Measurements from ENCODE around the gene XYLT1. TPM values are rescaled to one million over a fixed set of nuclear protein-coding genes. Genes with fewer than 3 reads are reported as not detected.
A peak's percentile ranks its signal among the peaks of the same experiment; 100 is the strongest.

XYLT1 gene
- total RNA-seq, 2 donors from 2014 or later: 6.0 to 15.2 TPM

DNA sequence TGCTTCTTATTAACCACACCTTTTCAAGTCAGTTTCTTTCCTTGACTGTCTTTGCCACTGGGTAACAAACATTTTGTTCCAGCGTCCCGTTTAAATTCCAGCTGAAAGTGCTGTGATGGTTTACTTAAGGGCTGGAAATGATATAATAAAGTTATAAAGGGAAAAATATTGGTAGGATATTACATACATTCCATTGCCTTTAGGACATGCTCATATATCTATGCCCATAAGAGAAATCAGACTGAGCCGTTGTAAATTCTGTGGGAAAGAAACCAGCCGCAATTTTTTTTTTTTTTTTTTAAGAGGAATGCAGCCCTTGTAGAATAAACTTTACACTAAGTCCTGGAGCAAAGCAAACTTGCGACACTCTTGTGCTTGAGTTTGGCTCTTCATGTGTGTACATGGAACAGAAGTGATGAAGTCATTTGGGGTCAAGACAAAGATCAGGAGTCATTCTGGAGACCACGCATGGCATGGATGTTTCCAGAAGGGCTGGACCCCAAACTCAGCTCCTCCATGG lies 210.9 kb downstream of the XYLT1 start:
- intact Hi-C loops (cut with DNase I): no loop called here
- Histone ChIP-seq H3K4me1 (peaks cover 12% of the 10 kb centered on the region), H3K27me3 (no peaks in the 10 kb centered on the region), H3K4me3 (no peak overlapping the region), H3K36me3 (replicated peaks in 1 of 2; ENCODE audit: insufficient read depth in 1 of 2, low read depth in 2 of 2) (no peaks in the 10 kb centered on the region), H3K27ac (no peak overlapping the region), H3K9me3 (no peaks in the 10 kb centered on the region)
- 48 to 49% methylated on average over 6 of the region's 6 CpGs for WGBS, 2 donors
- DNase-seq (no peak), ATAC-seq (peak; percentile 68)
- no peak for TF ChIP-seq POLR2A (IDR thresholded peaks at IDR 0.05)
- TF ChIP-seq, protein P1, sequence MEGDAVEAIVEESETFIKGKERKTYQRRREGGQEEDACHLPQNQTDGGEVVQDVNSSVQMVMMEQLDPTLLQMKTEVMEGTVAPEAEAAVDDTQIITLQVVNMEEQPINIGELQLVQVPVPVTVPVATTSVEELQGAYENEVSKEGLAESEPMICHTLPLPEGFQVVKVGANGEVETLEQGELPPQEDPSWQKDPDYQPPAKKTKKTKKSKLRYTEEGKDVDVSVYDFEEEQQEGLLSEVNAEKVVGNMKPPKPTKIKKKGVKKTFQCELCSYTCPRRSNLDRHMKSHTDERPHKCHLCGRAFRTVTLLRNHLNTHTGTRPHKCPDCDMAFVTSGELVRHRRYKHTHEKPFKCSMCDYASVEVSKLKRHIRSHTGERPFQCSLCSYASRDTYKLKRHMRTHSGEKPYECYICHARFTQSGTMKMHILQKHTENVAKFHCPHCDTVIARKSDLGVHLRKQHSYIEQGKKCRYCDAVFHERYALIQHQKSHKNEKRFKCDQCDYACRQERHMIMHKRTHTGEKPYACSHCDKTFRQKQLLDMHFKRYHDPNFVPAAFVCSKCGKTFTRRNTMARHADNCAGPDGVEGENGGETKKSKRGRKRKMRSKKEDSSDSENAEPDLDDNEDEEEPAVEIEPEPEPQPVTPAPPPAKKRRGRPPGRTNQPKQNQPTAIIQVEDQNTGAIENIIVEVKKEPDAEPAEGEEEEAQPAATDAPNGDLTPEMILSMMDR (IDR thresholded peaks at IDR 0.05): no peak

DNA sequence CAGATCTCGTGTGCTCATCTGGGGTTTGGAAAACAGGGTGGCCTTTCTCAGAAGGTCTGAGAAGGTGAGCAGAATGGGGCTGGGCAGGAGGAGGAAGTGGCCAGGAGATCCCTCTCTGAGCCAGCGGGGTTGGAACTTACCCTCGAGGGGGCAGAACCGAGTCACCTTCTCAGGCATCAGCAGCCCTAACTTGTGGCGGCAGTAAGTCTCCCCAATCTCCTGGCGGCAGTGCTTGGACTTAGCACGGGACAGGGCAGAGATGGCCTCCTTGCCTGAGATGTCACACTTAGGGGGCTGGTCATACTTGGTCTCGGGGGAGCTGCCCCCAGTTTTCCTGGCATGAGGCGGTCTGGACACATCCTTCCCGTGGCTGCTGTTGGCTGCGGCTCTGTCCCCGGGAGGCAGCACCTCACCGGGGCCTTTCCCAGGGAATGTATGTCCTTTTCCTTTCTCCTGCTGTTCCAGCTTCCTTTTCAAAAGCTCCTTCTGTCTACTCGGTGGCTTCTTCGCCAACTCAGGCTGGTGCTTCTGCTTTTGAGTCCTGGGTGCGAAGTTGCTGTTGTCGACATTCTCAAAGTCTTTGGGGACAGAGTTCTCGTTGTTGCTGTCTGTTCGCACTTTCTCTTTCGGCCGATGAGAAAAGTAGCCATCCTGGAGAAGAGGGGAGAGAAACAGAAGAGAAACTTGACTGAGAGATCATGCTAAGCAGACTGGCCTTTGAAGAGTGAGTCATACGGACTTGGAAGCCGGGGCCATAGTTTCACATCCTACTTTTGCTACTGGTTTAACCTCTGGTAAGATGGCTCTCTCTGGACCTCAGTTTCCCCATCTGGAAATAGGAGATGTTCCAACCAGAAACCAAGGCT lies 211.7 kb downstream of the XYLT1 start:
- intact Hi-C loops (cut with DNase I): no loop called here
- Histone ChIP-seq H3K27me3 (no peaks in the 10 kb centered on the region), H3K4me3 (no peak overlapping the region), H3K4me1 (peaks cover 12% of the 10 kb centered on the region), H3K27ac (peak overlapping the region in 1 of 4 donors; percentile 55), H3K36me3 (replicated peaks in 1 of 2; ENCODE audit: insufficient read depth in 1 of 2, low read depth in 2 of 2) (no peaks in the 10 kb centered on the region), H3K9me3 (no peaks in the 10 kb centered on the region)
- DNase-seq: peak in 1 of 4 donors; percentile 45
- 83 to 88% methylated on average over 22 to 23 of the region's 23 CpGs for WGBS, 2 donors
- TF ChIP-seq, protein P1 (IDR thresholded peaks at IDR 0.05): no peak
- TF ChIP-seq POLR2A (IDR thresholded peaks at IDR 0.05): no peak
- ATAC-seq: peak; percentile 33

- WGBS, 2 donors: 64 to 93% methylated on average over 2 of the region's 2 CpGs
- H3K27ac ChIP-seq: no peak overlapping the region
- H3K36me3 ChIP-seq (replicated peaks in 1 of 2; ENCODE audit: insufficient read depth in 1 of 2, low read depth in 2 of 2): no peaks in the 10 kb centered on the region
- no peak overlapping the region for H3K4me3 ChIP-seq
- no peak for ATAC-seq
- H3K9me3 ChIP-seq: no peaks in the 10 kb centered on the region
- peaks cover 12% of the 10 kb centered on the region for H3K4me1 ChIP-seq
- intact Hi-C loops (cut with DNase I): no loop called here
- no peak for DNase-seq
- no peak for TF ChIP-seq POLR2A (IDR thresholded peaks at IDR 0.05)
- TF ChIP-seq, protein P1 (IDR thresholded peaks at IDR 0.05): no peak
- H3K27me3 ChIP-seq: no peaks in the 10 kb centered on the region
Measured at GRCh38 chr16:17258077-17258599, 212.6 kb downstream of the XYLT1 start.

DNA sequence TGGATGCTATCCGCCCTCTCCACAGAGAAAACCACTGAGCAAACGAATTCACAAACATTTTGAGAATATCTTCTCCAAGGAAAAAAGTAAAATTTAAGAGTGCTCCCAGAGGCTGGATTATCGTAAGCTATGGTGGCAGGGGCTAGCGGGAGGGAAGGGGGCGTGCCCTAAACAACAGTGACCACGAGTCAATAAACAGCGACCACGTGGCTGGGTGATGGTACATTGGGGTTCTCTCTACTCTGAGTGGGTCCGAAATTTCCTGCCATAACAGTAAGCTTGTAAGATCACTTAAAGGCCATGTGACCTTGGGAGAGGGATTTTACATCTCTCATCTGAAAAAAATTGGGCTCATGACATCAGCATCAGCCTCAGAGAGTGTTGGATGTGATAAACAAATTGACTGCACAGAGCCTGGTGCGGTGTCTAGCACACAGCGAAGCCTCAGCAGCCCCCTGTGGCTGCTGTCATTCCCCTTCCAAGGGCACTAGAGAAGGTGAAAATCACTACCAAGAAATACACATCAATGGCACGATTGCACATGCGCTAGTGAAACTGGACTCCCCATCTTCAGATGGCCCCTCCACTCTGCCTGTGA lies 213.2 kb downstream of the XYLT1 start:
- DNase-seq (no peak), ATAC-seq (no peak)
- Histone ChIP-seq H3K9me3 (no peaks in the 10 kb centered on the region), H3K4me1 (peaks cover 12% of the 10 kb centered on the region), H3K4me3 (no peak overlapping the region), H3K27me3 (no peaks in the 10 kb centered on the region), H3K27ac (no peak overlapping the region), H3K36me3 (replicated peaks in 1 of 2; ENCODE audit: insufficient read depth in 1 of 2, low read depth in 2 of 2) (no peaks in the 10 kb centered on the region)
- TF ChIP-seq POLR2A (IDR thresholded peaks at IDR 0.05): no peak
- TF ChIP-seq, protein P1 (IDR thresholded peaks at IDR 0.05): no peak
- intact Hi-C loops (cut with DNase I): no loop called here
- WGBS, 2 donors: 92 to 93% methylated on average over 13 of the region's 13 CpGs
